ENCODE measurements around the gene PPFIBP1.

PPFIBP1 gene

DNA sequence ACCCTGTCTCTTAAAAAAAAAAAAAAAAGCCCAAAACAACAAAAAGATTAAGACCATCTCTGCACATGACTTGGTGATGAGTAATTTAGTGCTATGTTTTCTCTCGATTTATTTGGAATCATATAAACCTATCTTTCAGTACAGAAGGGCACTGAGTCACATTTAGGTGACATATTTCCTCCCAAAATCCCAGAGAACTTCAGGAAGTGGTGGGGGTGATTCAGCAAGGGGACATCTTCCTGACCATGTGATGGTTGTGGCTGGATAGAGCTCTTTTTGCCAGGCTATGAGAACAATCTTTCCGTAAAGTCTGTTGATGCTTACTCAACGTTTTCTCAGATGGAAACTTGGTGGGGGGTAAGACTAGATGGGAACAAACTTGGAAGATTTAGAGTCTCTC lies 50.0 kb downstream of the PPFIBP1 start:
- TF ChIP-seq, protein P1, sequence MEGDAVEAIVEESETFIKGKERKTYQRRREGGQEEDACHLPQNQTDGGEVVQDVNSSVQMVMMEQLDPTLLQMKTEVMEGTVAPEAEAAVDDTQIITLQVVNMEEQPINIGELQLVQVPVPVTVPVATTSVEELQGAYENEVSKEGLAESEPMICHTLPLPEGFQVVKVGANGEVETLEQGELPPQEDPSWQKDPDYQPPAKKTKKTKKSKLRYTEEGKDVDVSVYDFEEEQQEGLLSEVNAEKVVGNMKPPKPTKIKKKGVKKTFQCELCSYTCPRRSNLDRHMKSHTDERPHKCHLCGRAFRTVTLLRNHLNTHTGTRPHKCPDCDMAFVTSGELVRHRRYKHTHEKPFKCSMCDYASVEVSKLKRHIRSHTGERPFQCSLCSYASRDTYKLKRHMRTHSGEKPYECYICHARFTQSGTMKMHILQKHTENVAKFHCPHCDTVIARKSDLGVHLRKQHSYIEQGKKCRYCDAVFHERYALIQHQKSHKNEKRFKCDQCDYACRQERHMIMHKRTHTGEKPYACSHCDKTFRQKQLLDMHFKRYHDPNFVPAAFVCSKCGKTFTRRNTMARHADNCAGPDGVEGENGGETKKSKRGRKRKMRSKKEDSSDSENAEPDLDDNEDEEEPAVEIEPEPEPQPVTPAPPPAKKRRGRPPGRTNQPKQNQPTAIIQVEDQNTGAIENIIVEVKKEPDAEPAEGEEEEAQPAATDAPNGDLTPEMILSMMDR (IDR thresholded peaks at IDR 0.05; ENCODE audit: low read depth, low read length, missing control alignments), result no peak
- peak overlapping the region; percentile 99 for H3K27ac ChIP-seq
- peak; percentile 98 for DNase-seq
- H3K36me3 ChIP-seq (replicated peaks), result peaks cover 6% of the 10 kb centered on the region
- in situ Hi-C loops (cut with HindIII; ENCODE audit: low pct_ligation_motif_present, low sequenced_read_pairs), result no loop called here
- H3K27me3 ChIP-seq (replicated peaks), result no peaks in the 10 kb centered on the region
- H3K4me3 ChIP-seq (ENCODE audit: low read depth, low read length), result no peak overlapping the region

- TF ChIP-seq, protein P1 (IDR thresholded peaks at IDR 0.05; ENCODE audit: low read depth, low read length, missing control alignments), result no peak
- DNase-seq, result no peak
- in situ Hi-C loops (cut with HindIII; ENCODE audit: low pct_ligation_motif_present, low sequenced_read_pairs), result no loop called here
- H3K27me3 ChIP-seq (replicated peaks), result no peaks in the 10 kb centered on the region
- peak overlapping the region; percentile 99 for H3K27ac ChIP-seq
- H3K4me3 ChIP-seq (ENCODE audit: low read depth, low read length), result no peak overlapping the region
- H3K36me3 ChIP-seq (replicated peaks), result peaks cover 13% of the 10 kb centered on the region
These were observed 51.2 kb downstream of the PPFIBP1 start for GRCh38 chr12:27575090-27575761.

DNA sequence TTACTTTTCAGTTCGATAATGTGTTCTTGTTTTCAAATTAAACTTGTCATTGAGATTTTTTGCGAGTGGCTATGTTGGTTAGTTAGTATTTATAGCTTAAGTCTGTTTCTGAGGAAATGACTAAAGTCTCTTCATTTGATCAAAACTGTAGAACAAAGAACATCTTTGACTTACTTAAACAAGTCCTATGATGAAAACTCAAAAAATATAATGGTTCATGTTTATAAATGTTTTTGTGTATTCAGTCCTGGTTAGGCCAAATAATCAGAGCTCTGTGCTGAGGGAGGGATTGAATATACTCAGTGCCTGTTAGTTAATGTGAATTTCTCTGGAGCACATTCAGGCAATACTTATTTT lies 51.7 kb downstream of the PPFIBP1 start:
- in situ Hi-C loops (cut with HindIII; ENCODE audit: low pct_ligation_motif_present, low sequenced_read_pairs), result no loop called here
- no peak overlapping the region for H3K4me3 ChIP-seq (ENCODE audit: low read depth, low read length)
- peaks cover 17% of the 10 kb centered on the region for H3K36me3 ChIP-seq (replicated peaks)
- TF ChIP-seq, protein P1 (IDR thresholded peaks at IDR 0.05; ENCODE audit: low read depth, low read length, missing control alignments), result no peak
- H3K27me3 ChIP-seq (replicated peaks), result no peaks in the 10 kb centered on the region
- peak overlapping the region; percentile 99 for H3K27ac ChIP-seq
- no peak for DNase-seq

GRCh38 chr12:27576667-27577347 lies 52.8 kb downstream of the PPFIBP1 start:
- no peaks in the 10 kb centered on the region for H3K27me3 ChIP-seq (replicated peaks)
- in situ Hi-C loops (cut with HindIII; ENCODE audit: low pct_ligation_motif_present, low sequenced_read_pairs), result no loop called here
- no peak overlapping the region for H3K4me3 ChIP-seq (ENCODE audit: low read depth, low read length)
- TF ChIP-seq, protein P1 (IDR thresholded peaks at IDR 0.05; ENCODE audit: low read depth, low read length, missing control alignments), result no peak
- DNase-seq, result no peak
- peaks cover 17% of the 10 kb centered on the region for H3K36me3 ChIP-seq (replicated peaks)
- peak overlapping the region; percentile 99 for H3K27ac ChIP-seq

DNA sequence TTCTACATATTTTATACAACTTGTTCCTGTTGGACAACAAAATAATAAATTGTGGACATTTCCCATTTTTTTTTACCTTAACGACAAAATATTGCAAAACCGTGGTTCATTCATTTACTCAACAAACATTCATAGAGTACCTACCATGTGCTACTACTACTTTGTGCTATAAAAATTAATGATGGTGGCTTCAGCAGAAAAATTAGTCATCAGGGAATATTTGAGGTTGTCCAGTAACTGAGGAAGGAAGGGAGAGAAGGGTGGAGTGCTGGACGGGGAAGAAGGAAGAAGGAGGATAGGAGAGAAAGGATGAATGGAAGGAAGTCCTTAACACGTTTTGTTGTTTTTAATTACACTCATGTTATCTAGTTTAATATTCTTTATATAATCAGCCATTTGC lies 53.7 kb downstream of the PPFIBP1 start:
- H3K36me3 ChIP-seq (replicated peaks), result peaks cover 17% of the 10 kb centered on the region
- in situ Hi-C loops (cut with HindIII; ENCODE audit: low pct_ligation_motif_present, low sequenced_read_pairs), result no loop called here
- H3K27me3 ChIP-seq (replicated peaks), result no peaks in the 10 kb centered on the region
- H3K27ac ChIP-seq, result no peak overlapping the region
- DNase-seq, result no peak
- TF ChIP-seq, protein P1 (IDR thresholded peaks at IDR 0.05; ENCODE audit: low read depth, low read length, missing control alignments), result no peak
- no peak overlapping the region for H3K4me3 ChIP-seq (ENCODE audit: low read depth, low read length)

Data from brain microvascular endothelial cell (primary cell).